H1 (cell line): ENCODE results near the gene PTPRR. TPM values are rescaled to one million over a fixed set of nuclear protein-coding genes. Genes with fewer than 3 reads are reported as not detected.

Experiments
- CTCF ChIA-PET: fragments of 300-600 bp; sonication (Branson Sonifier 250); formaldehyde crosslinking; loops from one replicate; lab custom pipeline; 2021; ENCODE audit not compliant: partially characterized antibody; lab: Charles Lee
- POLR2A ChIA-PET: fragments of 300-600 bp; sonication (Branson Sonifier 250); formaldehyde crosslinking; loops from one replicate; lab custom pipeline; 2021; ENCODE audit warnings: inconsistent platforms; ENCODE audit not compliant: partially characterized antibody; lab: Charles Lee
- DNase-seq, 2 experiments: peaks; one replicate each; pipeline versions ENCODE4 v3.0.0 to v3.0.0-alpha.2; 2010 to 2022; ENCODE audit warnings: low spot score in 2 of 2, low read depth in 1 of 2, mixed read lengths in 1 of 2
- FAIRE-seq: peaks from 2 replicates; lab custom pipeline; 2011; peaks lifted over from hg19 to GRCh38; lab: Jason Lieb, UNC
- H2AFZ ChIP-seq: 2 replicates; pipeline ENCODE4 v1.8.1; 2012; ENCODE audit warnings: low read length, inconsistent platforms
- H2AK5ac ChIP-seq: 2 replicates; pipeline ENCODE4 v1.6.1; 2013; ENCODE audit warnings: low read depth, low read length
- H2BK120ac ChIP-seq: replicated peaks from 2 replicates; pipeline ENCODE3; 2013; ENCODE audit warnings: low read depth, low read length, inconsistent platforms
- H2BK12ac ChIP-seq: 2 replicates; pipeline ENCODE4 v1.6.1; 2013; ENCODE audit warnings: low read depth, low read length
- H2BK15ac ChIP-seq: 2 replicates; pipeline ENCODE4 v1.6.1; 2013; ENCODE audit warnings: low read length
- H2BK20ac ChIP-seq: 2 replicates; pipeline ENCODE4 v1.6.1; 2013; ENCODE audit warnings: low read length
- H2BK5ac ChIP-seq: 2 replicates; pipeline ENCODE4 v1.6.1; 2013; ENCODE audit warnings: low read depth, low read length
- H3K14ac ChIP-seq: 2 replicates; pipeline ENCODE4 v1.6.1; 2013; ENCODE audit warnings: inconsistent platforms; ENCODE audit not compliant: insufficient read length
- H3K18ac ChIP-seq: 2 replicates; pipeline ENCODE4 v1.6.1; 2013; ENCODE audit warnings: low read length; ENCODE audit errors: extremely low read depth
- H3K23ac ChIP-seq: 2 replicates; pipeline ENCODE4 v1.6.1; 2013; ENCODE audit warnings: inconsistent platforms; ENCODE audit not compliant: insufficient read length
- H3K23me2 ChIP-seq: 2 replicates; pipeline ENCODE4 v1.6.1; 2013; ENCODE audit warnings: low read depth, low read length
- H3K27ac ChIP-seq: 2 replicates; pipeline ENCODE4 v1.6.1; 2011; ENCODE audit warnings: low read depth, low read length, inconsistent platforms
- H3K27me3 ChIP-seq, 4 experiments: replicated peaks in 1 of 4; 1 replicate in 1 of 4; 2 replicates in 3 of 4; pipeline versions ENCODE4 v1.6.1 to v1.8.1; 2011 to 2013; ENCODE audit warnings: low read length in 3 of 4, mild to moderate bottlenecking in 3 of 4, inconsistent platforms in 2 of 4, mixed read lengths in 2 of 4, moderate library complexity in 1 of 4; ENCODE audit not compliant: control insufficient read depth in 3 of 4, insufficient read depth in 3 of 4; ENCODE audit errors: extremely low read depth in 1 of 4
- H3K36me3 ChIP-seq, 4 experiments: 2 replicates each; pipeline versions ENCODE4 v1.6.1 to v1.8.1; 2011 to 2013; ENCODE audit warnings: mild to moderate bottlenecking in 4 of 4, low read length in 3 of 4, moderate library complexity in 2 of 4, control low read depth in 1 of 4, inconsistent platforms in 1 of 4; ENCODE audit not compliant: insufficient read depth in 4 of 4, control insufficient read depth in 2 of 4
- H3K4ac ChIP-seq: replicated peaks from 2 replicates; pipeline ENCODE3; 2013; ENCODE audit warnings: low read length, low read depth, mixed read lengths, inconsistent platforms; ENCODE audit not compliant: insufficient read length
- H3K4me1 ChIP-seq, 4 experiments: replicated peaks in 1 of 4; 1 replicate in 1 of 4; 2 replicates in 3 of 4; pipeline versions ENCODE4 v1.6.1 to v1.8.1; 2011 to 2013; ENCODE audit warnings: low read length in 3 of 4, inconsistent platforms in 2 of 4, mixed read lengths in 1 of 4; ENCODE audit not compliant: insufficient read depth in 4 of 4, control insufficient read depth in 3 of 4
- H3K4me2 ChIP-seq, 2 experiments: 2 replicates each; pipeline versions ENCODE4 v1.6.1 to v1.8.1; 2011 to 2013; ENCODE audit warnings: low read depth in 2 of 2, low read length in 2 of 2, control low read depth in 1 of 2, inconsistent platforms in 1 of 2, mild to moderate bottlenecking in 1 of 2; ENCODE audit not compliant: insufficient read depth in 1 of 2
- H3K4me3 ChIP-seq, 4 experiments: fragments of 200-600, 300-600 bp in 1 of 4; sonication (generic), shearing (Covaris generic), sonication (Bioruptor Twin) in 1 of 4; 2 replicates each; pipeline versions ENCODE4 v1.5.1 to v1.8.1; 2011 to 2016; ENCODE audit warnings: low read length in 4 of 4, low read depth in 3 of 4, control low read depth in 2 of 4, inconsistent platforms in 2 of 4, mild to moderate bottlenecking in 2 of 4, mixed read lengths in 1 of 4, moderate library complexity in 1 of 4; ENCODE audit not compliant: insufficient read depth in 2 of 4; ENCODE audit errors: extremely low read depth in 1 of 4
- H3K56ac ChIP-seq: replicated peaks from 2 replicates; pipeline ENCODE3; 2013; ENCODE audit warnings: low read depth, mild to moderate bottlenecking, mixed read lengths, low read length, inconsistent platforms; ENCODE audit not compliant: insufficient read length
- H3K79me1 ChIP-seq: 2 replicates; pipeline ENCODE4 v1.6.1; 2013; ENCODE audit warnings: low read depth, low read length, control low read depth
- H3K79me2 ChIP-seq, 2 experiments: 2 replicates each; pipeline versions ENCODE4 v1.6.1 to v1.8.1; 2012 to 2013; ENCODE audit warnings: low read length in 2 of 2, mild to moderate bottlenecking in 2 of 2, inconsistent platforms in 1 of 2; ENCODE audit not compliant: insufficient read depth in 2 of 2, control insufficient read depth in 1 of 2
- H3K9ac ChIP-seq, 4 experiments: replicated peaks in 1 of 4; 1 replicate in 1 of 4; 2 replicates in 3 of 4; pipeline versions ENCODE4 v1.6.1 to v1.8.1; 2011 to 2013; ENCODE audit warnings: low read depth in 3 of 4, low read length in 3 of 4, control low read depth in 2 of 4, mild to moderate bottlenecking in 2 of 4, moderate library complexity in 2 of 4, inconsistent platforms in 1 of 4; ENCODE audit errors: extremely low read depth in 1 of 4
- H3K9me3 ChIP-seq, 2 experiments: 2 replicates each; pipeline versions ENCODE4 v1.6.1 to v1.8.1; 2012 to 2013; ENCODE audit warnings: mild to moderate bottlenecking in 2 of 2, moderate library complexity in 2 of 2, control low read depth in 1 of 2, inconsistent platforms in 1 of 2, low read depth in 1 of 2, low read length in 1 of 2, mixed read lengths in 1 of 2; ENCODE audit not compliant: insufficient read depth in 2 of 2
- H4K20me1 ChIP-seq, 2 experiments: replicated peaks in 1 of 2; 2 replicates each; pipeline versions ENCODE3 to v1.8.1; 2011 to 2013; ENCODE audit warnings: inconsistent platforms in 2 of 2, low read length in 2 of 2, mild to moderate bottlenecking in 1 of 2; ENCODE audit not compliant: insufficient read depth in 2 of 2, control insufficient read depth in 1 of 2
- H4K5ac ChIP-seq: 2 replicates; pipeline ENCODE4 v1.6.1; 2013; ENCODE audit warnings: low read length, low read depth, mixed read lengths, inconsistent platforms; ENCODE audit not compliant: insufficient read length
- H4K8ac ChIP-seq: 2 replicates; pipeline ENCODE4 v1.8.0; 2013; ENCODE audit warnings: mild to moderate bottlenecking, moderate library complexity, low read length, inconsistent platforms; ENCODE audit not compliant: insufficient read depth; ENCODE audit errors: extremely low read depth
- H4K91ac ChIP-seq: replicated peaks from 2 replicates; pipeline ENCODE3; 2013; ENCODE audit warnings: low read length, mixed read lengths, inconsistent platforms; ENCODE audit not compliant: insufficient read length
- ASH2L ChIP-seq: fragments of 200-600, 300-600 bp; sonication (generic); IDR thresholded peaks from one replicate; pipeline ENCODE4 v1.7.1; 2017; ENCODE audit warnings: low read length
- BCL11A ChIP-seq, 2 experiments: IDR thresholded peaks; one replicate each; pipeline ENCODE4 v1.6.1; 2011; ENCODE audit warnings: low read depth in 2 of 2, low read length in 2 of 2, mild to moderate bottlenecking in 2 of 2
- CEBPB ChIP-seq: IDR thresholded peaks from 2 replicates; pipeline ENCODE4 v1.6.1; 2012; ENCODE audit warnings: low read depth, low read length
- CHD1 ChIP-seq: IDR thresholded peaks from 2 replicates; pipeline ENCODE4 v1.6.1; 2012; ENCODE audit warnings: low read depth, low read length, improper control_type of control experiment
- CHD2 ChIP-seq: IDR thresholded peaks from 2 replicates; pipeline ENCODE4 v1.6.1; 2012; ENCODE audit warnings: low read length, improper control_type of control experiment
- HDAC2 ChIP-seq, 2 experiments: fragments of 300-600 bp in 1 of 2; sonication (generic) in 1 of 2; IDR thresholded peaks; 2 replicates each; pipeline ENCODE4 v1.6.1; 2011 to 2012; ENCODE audit warnings: low read depth in 2 of 2, low read length in 2 of 2, mild to moderate bottlenecking in 2 of 2, moderate library complexity in 2 of 2, borderline replicate concordance in 1 of 2, inconsistent platforms in 1 of 2
- JUND ChIP-seq: IDR thresholded peaks from 2 replicates; pipeline ENCODE4 v1.6.1; 2011; ENCODE audit warnings: mild to moderate bottlenecking, improper control_type of control experiment, low read length
- KDM4A ChIP-seq: IDR thresholded peaks from one replicate; pipeline ENCODE4 v1.7.1; 2012; ENCODE audit warnings: low read depth, mild to moderate bottlenecking, moderate library complexity, low read length, inconsistent platforms; ENCODE audit not compliant: severe bottlenecking
- MAFK ChIP-seq: IDR thresholded peaks from 2 replicates; pipeline ENCODE4 v1.6.1; 2012; ENCODE audit warnings: low read depth, mild to moderate bottlenecking, improper control_type of control experiment, low read length
- NANOG ChIP-seq: IDR thresholded peaks from 2 replicates; pipeline ENCODE4 v1.6.1; 2011; ENCODE audit warnings: low read length, low read depth, mild to moderate bottlenecking, inconsistent platforms; ENCODE audit not compliant: insufficient read depth, poor library complexity, severe bottlenecking
- NRF1 ChIP-seq: IDR thresholded peaks from 2 replicates; pipeline ENCODE4 v1.6.1; 2011; ENCODE audit warnings: mild to moderate bottlenecking, low read depth, low read length, improper control_type of control experiment
- SP2 ChIP-seq: IDR thresholded peaks from 2 replicates; pipeline ENCODE4 v1.6.1; 2012; ENCODE audit warnings: mild to moderate bottlenecking, low read length, inconsistent platforms
- TAF1 ChIP-seq: IDR thresholded peaks from 2 replicates; pipeline ENCODE4 v1.6.1; 2011; ENCODE audit warnings: mild to moderate bottlenecking, low read depth, low read length
- TEAD4 ChIP-seq: IDR thresholded peaks from 2 replicates; pipeline ENCODE4 v1.6.1; 2012; ENCODE audit warnings: low read depth, low read length, inconsistent platforms, mixed read lengths
- WGBS, 2 experiments: shearing (Covaris generic) in 1 of 2; methylation state at CpG; one replicate each; pipeline versions ENCODE4 v1.1.6 to v1.1.7; 2013 to 2015; ENCODE audit warnings: low lambda C conversion rate in 2 of 2, mixed read lengths in 2 of 2, inconsistent platforms in 1 of 2, low coverage in 1 of 2, missing lambda C conversion rate in 1 of 2; ENCODE audit not compliant: insufficient replicate concordance in 2 of 2, insufficient coverage in 1 of 2, insufficient read length in 1 of 2; ENCODE audit errors: extremely low coverage in 1 of 2, missing lambda C conversion rate in 1 of 2; 5-methylcytosine and 5-hydroxymethylcytosine counted together
- polyA plus RNA-seq, 7 experiments: library from polyadenylated mRNA; depleted of rRNA in 3 of 7; stranded (reverse) in 5 of 7; unstranded in 2 of 7; fragments of >200 nt in 5 of 7; fragments of 200-250 nt in 2 of 7; gene quantifications; 1 replicate in 5 of 7; 2 replicates in 1 of 7; 4 replicates in 1 of 7; pipeline versions ENCODE4 v1.2.1 to v1.2.3, GENCODE V29; 2011 to 2013; ENCODE audit warnings: missing spikeins in 2 of 7, mixed read lengths in 2 of 7
- total RNA-seq: library from RNA; stranded (reverse); fragmentation: NEBNext Ultra II Directional; extraction: Animal tissue kit (Norgen Biotek cat#: 25700); gene quantifications from 2 replicates; pipeline ENCODE4 v1.2.1, GENCODE V29; 2021
- TF ChIP-seq, protein P1 (sequence below): IDR thresholded peaks from 2 replicates; pipeline ENCODE4 v1.6.1; 2011; ENCODE audit warnings: low read length, improper control_type of control experiment

Gene PTPRR
- total and polyA plus RNA-seq, 2 of the 8 experiments (the other 6 are each of a cell fraction or from before 2014, with no cell fraction given), result 0.07 to 0.35 TPM

DNA sequence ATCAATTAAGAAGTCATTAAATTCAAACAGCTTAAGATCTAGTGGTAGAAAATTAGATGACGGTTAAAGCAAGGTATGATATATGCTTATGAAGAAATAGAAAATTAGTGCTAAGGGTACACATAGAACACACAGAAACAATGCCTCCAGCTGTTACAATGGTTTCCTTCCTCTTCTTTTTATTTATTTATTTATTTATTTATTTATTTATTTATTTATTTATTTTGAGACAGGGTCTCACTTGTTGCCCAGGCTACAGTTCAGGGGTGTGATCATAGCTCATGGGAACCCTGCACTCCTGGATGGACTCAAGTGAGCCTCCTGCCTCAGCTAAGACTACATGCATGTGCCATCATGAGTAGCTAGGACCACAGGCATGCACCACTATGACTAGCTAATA lies 34.9 kb upstream of the PTPRR start:
- H2AFZ ChIP-seq, result no peak overlapping the region
- no peak overlapping the region for H2BK20ac ChIP-seq
- ChIA-PET CTCF (interaction anchor here (0.7 kb wide), 1 partner anchor 120 kb away, joined by 3 read pairs; no protein-coding TSS in a partner anchor), POLR2A (no interaction called here)
- no peak overlapping the region for H3K18ac ChIP-seq
- no peaks in the 10 kb centered on the region for H3K9me3 ChIP-seq
- no peak overlapping the region for H3K9ac ChIP-seq
- H3K4me2 ChIP-seq, result no peak overlapping the region
- no peaks in the 10 kb centered on the region for H3K27me3 ChIP-seq
- H2AK5ac ChIP-seq, result no peak overlapping the region
- H2BK120ac ChIP-seq, result no peak overlapping the region
- FAIRE-seq, result no peak
- no peak overlapping the region for H4K91ac ChIP-seq
- H2BK5ac ChIP-seq, result no peak overlapping the region
- no peaks in the 10 kb centered on the region for H4K20me1 ChIP-seq
- no peak overlapping the region for H3K27ac ChIP-seq
- no peaks in the 10 kb centered on the region for H3K36me3 ChIP-seq
- H3K4me3 ChIP-seq, result no peak overlapping the region
- no peaks in the 10 kb centered on the region for H3K79me1 ChIP-seq
- no peak overlapping the region for H4K8ac ChIP-seq
- DNase-seq, result no peak
- no peaks in the 10 kb centered on the region for H3K4me1 ChIP-seq
- H3K79me2 ChIP-seq, result no peaks in the 10 kb centered on the region
- no peaks in the 10 kb centered on the region for H3K23me2 ChIP-seq
- H4K5ac ChIP-seq, result no peak overlapping the region
- H3K23ac ChIP-seq, result no peak overlapping the region
- H3K14ac ChIP-seq, result no peak overlapping the region
- no peak overlapping the region for H2BK15ac ChIP-seq
- no peak overlapping the region for H2BK12ac ChIP-seq
- no peak overlapping the region for H3K4ac ChIP-seq
- 95% methylated on average over 1 of the region's 1 CpG; no CpG with 5 or more reads in 1 of the 2 experiments for WGBS, 2 experiments
- no peak overlapping the region for H3K56ac ChIP-seq
- TF ChIP-seq, protein P1, sequence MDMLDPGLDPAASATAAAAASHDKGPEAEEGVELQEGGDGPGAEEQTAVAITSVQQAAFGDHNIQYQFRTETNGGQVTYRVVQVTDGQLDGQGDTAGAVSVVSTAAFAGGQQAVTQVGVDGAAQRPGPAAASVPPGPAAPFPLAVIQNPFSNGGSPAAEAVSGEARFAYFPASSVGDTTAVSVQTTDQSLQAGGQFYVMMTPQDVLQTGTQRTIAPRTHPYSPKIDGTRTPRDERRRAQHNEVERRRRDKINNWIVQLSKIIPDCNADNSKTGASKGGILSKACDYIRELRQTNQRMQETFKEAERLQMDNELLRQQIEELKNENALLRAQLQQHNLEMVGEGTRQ, result no peak
- no peak for TF ChIP-seq JUND
- TF ChIP-seq TAF1, result no peak
- no peak for TF ChIP-seq KDM4A
- TF ChIP-seq ASH2L, result no peak
- no peak for TF ChIP-seq BCL11A (IDR thresholded peaks at IDR 0.05; ENCODE audit: low read depth in 2 of 2, low read length in 2 of 2)
- TF ChIP-seq CEBPB, result no peak
- no peak for TF ChIP-seq TEAD4
- TF ChIP-seq CHD2, result no peak
- TF ChIP-seq CHD1, result no peak
- no peak for TF ChIP-seq SP2
- TF ChIP-seq NRF1, result no peak
- no peak for TF ChIP-seq MAFK
- TF ChIP-seq HDAC2 (IDR thresholded peaks at IDR 0.05; ENCODE audit: borderline replicate concordance in 1 of 2, low read depth in 2 of 2, low read length in 2 of 2), result no peak
- TF ChIP-seq NANOG, result no peak
